Smooth muscle cell (in vitro differentiated cells): ENCODE results near the gene GPRIN1. TPM values are rescaled to one million over a fixed set of nuclear protein-coding genes. Genes with fewer than 3 reads are reported as not detected.

Experiments used
- DNase-seq: peaks from one replicate; lab custom pipeline; 2025; ENCODE audit not compliant: unreplicated experiment; lab: John Stamatoyannopoulos, UW
- H2AFZ ChIP-seq: fragments of 200-600 bp; sonication (generic); 2 replicates; pipeline ENCODE4 v1.6.0; 2016; ENCODE audit warnings: antibody characterized with exemption, low read depth, mild to moderate bottlenecking
- H3F3A ChIP-seq: fragments of 200-600 bp; sonication (generic); 2 replicates; pipeline ENCODE4 v1.6.0; 2017; ENCODE audit warnings: antibody characterized with exemption, low read depth
- H3K27ac ChIP-seq: fragments of 200-600 bp; sonication (generic); 2 replicates; pipeline ENCODE4 v1.5.1; 2016; ENCODE audit warnings: low read depth, mild to moderate bottlenecking
- H3K27me3 ChIP-seq: fragments of 200-600 bp; sonication (generic); 2 replicates; pipeline ENCODE4 v1.6.1; 2016; ENCODE audit warnings: low read depth, mild to moderate bottlenecking
- H3K36me3 ChIP-seq: fragments of 200-600 bp; sonication (generic); 2 replicates; pipeline ENCODE4 v1.5.1; 2016; ENCODE audit warnings: low read depth
- H3K4me1 ChIP-seq: fragments of 200-600 bp; sonication (generic); 2 replicates; pipeline ENCODE4 v1.5.1; 2016; ENCODE audit warnings: low read depth
- H3K4me2 ChIP-seq: fragments of 200-600 bp; sonication (generic); 2 replicates; pipeline ENCODE4 v1.6.0; 2016; ENCODE audit warnings: mild to moderate bottlenecking
- H3K4me3 ChIP-seq: fragments of 200-600 bp; sonication (generic); 2 replicates; pipeline ENCODE4 v1.5.1; 2016; ENCODE audit warnings: mild to moderate bottlenecking
- H3K79me2 ChIP-seq: fragments of 200-600 bp; sonication (generic); 2 replicates; pipeline ENCODE4 v1.6.0; 2016; ENCODE audit warnings: low read depth, mild to moderate bottlenecking
- H3K9ac ChIP-seq: fragments of 200-600 bp; sonication (generic); 2 replicates; pipeline ENCODE4 v1.6.0; 2016; ENCODE audit warnings: low read depth
- H3K9me3 ChIP-seq: fragments of 200-600 bp; sonication (generic); replicated peaks from 2 replicates; pipeline ENCODE4 v1.5.1; 2016; ENCODE audit warnings: low read depth
- H4K20me1 ChIP-seq: fragments of 200-600 bp; sonication (generic); 2 replicates; pipeline ENCODE4 v1.6.0; 2016; ENCODE audit warnings: low read depth
- CTCF ChIP-seq: fragments of 200-600 bp; sonication (generic); IDR thresholded peaks from 2 replicates; pipeline ENCODE4 v1.5.1; 2017; ENCODE audit warnings: borderline replicate concordance, mild to moderate bottlenecking, antibody characterized with exemption; ENCODE audit not compliant: insufficient read depth, poor library complexity, severe bottlenecking
- WGBS: methylation state at CpG from one replicate; pipeline ENCODE4 v1.1.7; 2016; ENCODE audit warnings: low lambda C conversion rate; 5-methylcytosine and 5-hydroxymethylcytosine counted together
- polyA plus RNA-seq: library from polyadenylated mRNA; unstranded; fragments of >200 nt; fragmentation: Nextera tagmentation; extraction: Ambion mirVana; gene quantifications from 2 replicates; pipeline ENCODE4 v1.2.1, GENCODE V29; 2016
- total RNA-seq: library from RNA; depleted of rRNA; stranded (reverse); fragments of >200 nt; gene quantifications from 2 replicates; pipeline ENCODE4 v1.2.3, GENCODE V29; 2014

Gene GPRIN1
- total and polyA plus RNA-seq, 2 experiments from 2014 or later, result 2.1 to 3.6 TPM

GRCh38 chr5:176658007-176658599, 48.1 kb upstream of the GPRIN1 start:
- peak; percentile 67 for TF ChIP-seq CTCF
- peaks cover 14% of the 10 kb centered on the region for H4K20me1 ChIP-seq
- 53% methylated on average over 14 of the region's 14 CpGs for WGBS
- H3F3A ChIP-seq, result no peaks in the 10 kb centered on the region
- no peaks in the 10 kb centered on the region for H3K79me2 ChIP-seq
- H3K9me3 ChIP-seq, result no peaks in the 10 kb centered on the region
- no peaks in the 10 kb centered on the region for H3K4me1 ChIP-seq
- no peak overlapping the region for H3K9ac ChIP-seq
- H3K36me3 ChIP-seq, result no peaks in the 10 kb centered on the region
- H3K4me2 ChIP-seq, result no peak overlapping the region
- no peak overlapping the region for H2AFZ ChIP-seq
- DNase-seq, result peak; percentile 10
- H3K4me3 ChIP-seq, result no peak overlapping the region
- H3K27me3 ChIP-seq, result no peaks in the 10 kb centered on the region
- H3K27ac ChIP-seq, result no peak overlapping the region

GRCh38 chr5:176656467-176656990, 46.6 kb upstream of the GPRIN1 start:
- DNase-seq, result no peak
- Histone ChIP-seq H2AFZ (no peak overlapping the region), H3K9ac (no peak overlapping the region), H3F3A (no peaks in the 10 kb centered on the region), H3K4me2 (no peak overlapping the region), H3K4me1 (no peaks in the 10 kb centered on the region), H3K9me3 (no peaks in the 10 kb centered on the region), H3K36me3 (no peaks in the 10 kb centered on the region), H3K79me2 (no peaks in the 10 kb centered on the region), H3K27ac (no peak overlapping the region), H3K4me3 (no peak overlapping the region), H4K20me1 (peaks cover 29% of the 10 kb centered on the region), H3K27me3 (no peaks in the 10 kb centered on the region)
- 89% methylated on average over 10 of the region's 13 CpGs for WGBS
- no peak for TF ChIP-seq CTCF

GRCh38 chr5:176654856-176655255, 44.9 kb upstream of the GPRIN1 start:
- H3K9me3 ChIP-seq, result no peaks in the 10 kb centered on the region
- no peaks in the 10 kb centered on the region for H3K27me3 ChIP-seq
- no peaks in the 10 kb centered on the region for H3K79me2 ChIP-seq
- H3K4me2 ChIP-seq, result no peak overlapping the region
- H3K36me3 ChIP-seq, result no peaks in the 10 kb centered on the region
- H3K27ac ChIP-seq, result no peak overlapping the region
- no peak for DNase-seq
- no peak overlapping the region for H2AFZ ChIP-seq
- 97% methylated on average over 14 of the region's 14 CpGs for WGBS
- peaks cover 46% of the 10 kb centered on the region for H4K20me1 ChIP-seq
- H3K4me1 ChIP-seq, result no peaks in the 10 kb centered on the region
- TF ChIP-seq CTCF, result no peak
- no peaks in the 10 kb centered on the region for H3F3A ChIP-seq
- H3K9ac ChIP-seq, result no peak overlapping the region
- no peak overlapping the region for H3K4me3 ChIP-seq
